Uterus (tissue), 2 donors: Measurements from ENCODE around the gene ANG.

ENCODE experiments used
- POLR2A ChIP-seq, 2 donors: fragments of 450-650 bp; IDR thresholded peaks; one replicate each; pipeline ENCODE4 v1.6.1; 2016; ENCODE audit warnings: antibody characterized with exemption in 2 of 2, mild to moderate bottlenecking in 1 of 2, moderate library complexity in 1 of 2
- TF ChIP-seq, protein P1 (sequence below), 4 experiments: fragments of 200-600 bp in 2 of 4; fragments of 450-650 bp in 2 of 4; sonication (generic) in 2 of 4; IDR thresholded peaks; one replicate each; pipeline ENCODE4 v1.5.1; 2016 to 2019; ENCODE audit warnings: antibody characterized with exemption in 4 of 4, mild to moderate bottlenecking in 2 of 4, moderate library complexity in 1 of 4

DNA sequence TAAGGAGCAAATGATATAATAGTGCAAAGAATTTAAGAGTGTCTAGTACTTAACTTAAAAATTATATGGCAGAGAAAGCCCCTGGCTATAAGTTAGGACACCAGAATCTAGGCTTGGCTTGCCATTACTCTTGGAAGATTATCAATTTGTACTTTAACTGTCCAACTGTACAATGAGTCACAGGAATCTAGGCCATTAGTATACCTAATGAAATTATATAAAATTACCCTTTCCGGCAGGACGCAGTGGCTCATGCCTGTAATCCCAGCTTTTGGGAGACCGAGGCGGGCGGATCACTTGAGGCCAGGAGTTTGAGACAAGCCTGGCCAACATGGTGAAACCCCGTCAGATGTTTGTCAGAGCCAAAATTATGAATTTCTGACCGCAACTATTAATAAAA, 46.4 kb upstream of the ANG start:
- TF ChIP-seq POLR2A (IDR thresholded peaks at IDR 0.05): no peak
- TF ChIP-seq, protein P1, sequence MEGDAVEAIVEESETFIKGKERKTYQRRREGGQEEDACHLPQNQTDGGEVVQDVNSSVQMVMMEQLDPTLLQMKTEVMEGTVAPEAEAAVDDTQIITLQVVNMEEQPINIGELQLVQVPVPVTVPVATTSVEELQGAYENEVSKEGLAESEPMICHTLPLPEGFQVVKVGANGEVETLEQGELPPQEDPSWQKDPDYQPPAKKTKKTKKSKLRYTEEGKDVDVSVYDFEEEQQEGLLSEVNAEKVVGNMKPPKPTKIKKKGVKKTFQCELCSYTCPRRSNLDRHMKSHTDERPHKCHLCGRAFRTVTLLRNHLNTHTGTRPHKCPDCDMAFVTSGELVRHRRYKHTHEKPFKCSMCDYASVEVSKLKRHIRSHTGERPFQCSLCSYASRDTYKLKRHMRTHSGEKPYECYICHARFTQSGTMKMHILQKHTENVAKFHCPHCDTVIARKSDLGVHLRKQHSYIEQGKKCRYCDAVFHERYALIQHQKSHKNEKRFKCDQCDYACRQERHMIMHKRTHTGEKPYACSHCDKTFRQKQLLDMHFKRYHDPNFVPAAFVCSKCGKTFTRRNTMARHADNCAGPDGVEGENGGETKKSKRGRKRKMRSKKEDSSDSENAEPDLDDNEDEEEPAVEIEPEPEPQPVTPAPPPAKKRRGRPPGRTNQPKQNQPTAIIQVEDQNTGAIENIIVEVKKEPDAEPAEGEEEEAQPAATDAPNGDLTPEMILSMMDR (IDR thresholded peaks at IDR 0.05): no peak
